Sigmoid colon (tissue), 4 donors: ENCODE data around the gene CCDC138.

Experiments
- CTCF ChIP-seq, 4 experiments: fragments of 450-650 bp in 3 of 4; fragments of 200-600 bp in 1 of 4; IDR thresholded peaks; one replicate each; pipeline ENCODE4 v1.5.1; 2016 to 2019; ENCODE audit warnings: antibody characterized with exemption in 4 of 4, mild to moderate bottlenecking in 3 of 4, moderate library complexity in 2 of 4
- POLR2A ChIP-seq, 2 donors: fragments of 450-650 bp; IDR thresholded peaks; one replicate each; pipeline ENCODE4 v1.6.1; 2016; ENCODE audit warnings: antibody characterized with exemption in 2 of 2, mild to moderate bottlenecking in 2 of 2, moderate library complexity in 2 of 2
- POLR2AphosphoS5 ChIP-seq, 4 donors: sonication (generic); formaldehyde crosslinking; IDR thresholded peaks; one replicate each; pipeline ENCODE4 v1.6.1; 2017; ENCODE audit warnings: antibody characterized with exemption in 4 of 4

- TF ChIP-seq CTCF (IDR thresholded peaks at IDR 0.05) (no peak), POLR2A (IDR thresholded peaks at IDR 0.05) (no peak), POLR2AphosphoS5 (IDR thresholded peaks at IDR 0.05) (no peak)
These were observed 67.9 kb downstream of the CCDC138 start for GRCh38 chr2:108854484-108854883.
